ENCODE measurements around the gene ATP5MC2. TPM values are rescaled to one million over a fixed set of nuclear protein-coding genes. Genes with fewer than 3 reads are reported as not detected.

Gene ATP5MC2
- total RNA-seq, 1 experiment from 2014 or later: 304 TPM

- H3K9ac ChIP-seq (ENCODE audit: low read length): no peak overlapping the region
- intact Hi-C loops (cut with micrococcal nuclease): no loop called here
- no peak overlapping the region for H3K27ac ChIP-seq (ENCODE audit: low read depth, low read length)
- no peaks in the 10 kb centered on the region for H4K20me1 ChIP-seq (ENCODE audit: insufficient read depth)
- DNase-seq (ENCODE audit: low read depth, low spot score): no peak
- H3K9me2 ChIP-seq (ENCODE audit: insufficient read depth): no peaks in the 10 kb centered on the region
- CTCF ChIA-PET: no interaction called here
- no peaks in the 10 kb centered on the region for H3K9me3 ChIP-seq (ENCODE audit: control insufficient read depth in 1 of 2, insufficient read depth in 1 of 2, low read depth in 1 of 2, low read length in 2 of 2)
- no peak overlapping the region for H3K4me3 ChIP-seq (replicated peaks in 1 of 2; ENCODE audit: low read depth in 1 of 2, low read length in 2 of 2)
- no TSS peak for BruUV-seq (replicated peaks)
- no peak for ATAC-seq
- no peaks in the 10 kb centered on the region for H3K36me3 ChIP-seq (ENCODE audit: control insufficient read depth in 1 of 2, insufficient read depth in 2 of 2, low read length in 2 of 2)
- no peak overlapping the region for H2AFZ ChIP-seq (ENCODE audit: low read depth, low read length, poor library complexity, severe bottlenecking)
- RAD21 ChIA-PET (ENCODE audit: low non-redundant PET in 1 of 2, low total read pairs in 2 of 2, uncharacterized antibody in 2 of 2, unreplicated experiment in 2 of 2): interaction anchor here in 1 of 2 experiments (0.6 kb wide), 1 partner anchor 10 kb away, joined by 4 read pairs; no protein-coding TSS in a partner anchor
- no peak for TF ChIP-seq POLR2A (IDR thresholded peaks at IDR 0.05; ENCODE audit: borderline replicate concordance, extremely low read depth, insufficient read depth, insufficient read length)
- no peak for TF ChIP-seq POLR2AphosphoS5 (IDR thresholded peaks at IDR 0.05; ENCODE audit: low read depth, low read length)
- TF ChIP-seq FOSL1 (IDR thresholded peaks at IDR 0.05; ENCODE audit: low read depth): no peak
- no peak for TF ChIP-seq YY1 (IDR thresholded peaks at IDR 0.05; ENCODE audit: extremely low read depth, insufficient replicate concordance, low read depth, low read length)
- no peak for TF ChIP-seq RAD21 (IDR thresholded peaks at IDR 0.05; ENCODE audit: low read depth)
- no peak for TF ChIP-seq SRF (IDR thresholded peaks at IDR 0.05; ENCODE audit: low read depth)
- no peak for TF ChIP-seq EGR1 (IDR thresholded peaks at IDR 0.05; ENCODE audit: low read depth)
- H3K4me1 ChIP-seq (ENCODE audit: control insufficient read depth in 1 of 2, insufficient read depth in 2 of 2, low read length in 2 of 2): no peaks in the 10 kb centered on the region
- H3K79me2 ChIP-seq (ENCODE audit: insufficient read depth, low read length): no peaks in the 10 kb centered on the region
- H3K4me2 ChIP-seq (ENCODE audit: low read length): no peak overlapping the region
- POLR2A ChIA-PET: no interaction called here
- H3K27me3 ChIP-seq (ENCODE audit: insufficient read depth, low read length): no peaks in the 10 kb centered on the region
Observed at GRCh38 chr12:53713516-53713915, 37.6 kb upstream of the ATP5MC2 start.

- H3K27ac ChIP-seq (ENCODE audit: low read depth, low read length): no peak overlapping the region
- H3K36me3 ChIP-seq (ENCODE audit: control insufficient read depth in 1 of 2, insufficient read depth in 2 of 2, low read length in 2 of 2): no peaks in the 10 kb centered on the region
- ChIA-PET RAD21 (ENCODE audit: low non-redundant PET in 1 of 2, low total read pairs in 2 of 2, uncharacterized antibody in 2 of 2, unreplicated experiment in 2 of 2) (no interaction called here), POLR2A (no interaction called here), CTCF (no interaction called here)
- H3K4me2 ChIP-seq (ENCODE audit: low read length): no peak overlapping the region
- H3K9me3 ChIP-seq (ENCODE audit: control insufficient read depth in 1 of 2, insufficient read depth in 1 of 2, low read depth in 1 of 2, low read length in 2 of 2): no peaks in the 10 kb centered on the region
- H3K4me1 ChIP-seq (ENCODE audit: control insufficient read depth in 1 of 2, insufficient read depth in 2 of 2, low read length in 2 of 2): no peaks in the 10 kb centered on the region
- no peak for ATAC-seq
- intact Hi-C loops (cut with micrococcal nuclease): no loop called here
- no peaks in the 10 kb centered on the region for H4K20me1 ChIP-seq (ENCODE audit: insufficient read depth)
- TF ChIP-seq EZH2 (IDR thresholded peaks at IDR 0.05) (no peak), ATF3 (IDR thresholded peaks at IDR 0.05) (no peak), JUND (IDR thresholded peaks at IDR 0.05) (no peak), ZNF274 (IDR thresholded peaks at IDR 0.05; ENCODE audit: low read depth, low read length) (no peak), FOSL1 (IDR thresholded peaks at IDR 0.05; ENCODE audit: low read depth) (no peak), CBX3 (IDR thresholded peaks at IDR 0.05; ENCODE audit: low read depth) (no peak), SIN3A (IDR thresholded peaks at IDR 0.05; ENCODE audit: low read depth) (no peak), ZFX (IDR thresholded peaks at IDR 0.05) (no peak), YY1 (IDR thresholded peaks at IDR 0.05; ENCODE audit: extremely low read depth, insufficient replicate concordance, low read depth, low read length) (no peak)
- no peaks in the 10 kb centered on the region for H3K27me3 ChIP-seq (ENCODE audit: insufficient read depth, low read length)
- H3K4me3 ChIP-seq (replicated peaks in 1 of 2; ENCODE audit: low read depth in 1 of 2, low read length in 2 of 2): no peak overlapping the region
- DNase-seq (ENCODE audit: low read depth, low spot score): no peak
- H3K9ac ChIP-seq (ENCODE audit: low read length): no peak overlapping the region
- H3K9me2 ChIP-seq (ENCODE audit: insufficient read depth): no peaks in the 10 kb centered on the region
- H2AFZ ChIP-seq (ENCODE audit: low read depth, low read length, poor library complexity, severe bottlenecking): no peak overlapping the region
- no peaks in the 10 kb centered on the region for H3K79me2 ChIP-seq (ENCODE audit: insufficient read depth, low read length)
- BruUV-seq (replicated peaks): no TSS peak
Observed at GRCh38 chr12:53712059-53712643, 36.3 kb upstream of the ATP5MC2 start.

All from HCT116 (cell line).